ENCODE measurements around the gene GPR157.

The GPR157 gene

DNA sequence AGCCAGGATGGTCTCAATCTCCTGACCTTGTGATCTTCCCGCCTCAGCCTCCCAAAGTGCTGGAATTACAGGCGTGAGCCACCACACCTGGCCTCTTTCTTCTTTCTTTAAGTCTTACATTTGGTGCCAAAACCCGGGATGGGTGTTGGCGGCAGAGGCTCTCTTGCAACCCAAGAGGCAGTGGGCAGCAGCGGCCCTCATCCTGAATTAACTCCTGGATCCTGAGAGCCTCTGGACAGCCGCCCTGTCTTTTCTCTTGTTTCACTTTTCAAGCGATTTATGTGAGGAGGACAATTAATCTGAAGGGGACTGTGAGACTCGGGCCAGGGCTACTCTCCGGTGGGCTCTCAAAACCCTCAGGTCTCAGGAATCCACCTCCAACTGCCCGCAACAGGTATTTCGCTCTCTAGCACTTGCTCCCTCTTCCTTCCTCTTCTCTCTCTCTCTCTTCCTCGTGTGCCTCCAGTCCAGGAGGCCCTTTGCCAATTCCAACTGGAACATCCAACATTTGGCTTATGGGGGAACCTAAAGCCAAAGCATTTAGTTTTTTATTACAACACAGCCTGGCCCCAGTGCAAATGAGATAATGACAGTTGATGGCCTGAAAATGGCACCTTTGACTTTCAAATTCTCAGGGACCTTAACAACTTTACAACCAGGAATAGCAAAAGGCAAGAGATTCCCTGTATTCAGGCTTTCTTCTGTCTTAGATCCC is 41.3 kb downstream of the GPR157 start:
- DNase-seq (ENCODE audit: low read depth, low spot score): no peak

DNA sequence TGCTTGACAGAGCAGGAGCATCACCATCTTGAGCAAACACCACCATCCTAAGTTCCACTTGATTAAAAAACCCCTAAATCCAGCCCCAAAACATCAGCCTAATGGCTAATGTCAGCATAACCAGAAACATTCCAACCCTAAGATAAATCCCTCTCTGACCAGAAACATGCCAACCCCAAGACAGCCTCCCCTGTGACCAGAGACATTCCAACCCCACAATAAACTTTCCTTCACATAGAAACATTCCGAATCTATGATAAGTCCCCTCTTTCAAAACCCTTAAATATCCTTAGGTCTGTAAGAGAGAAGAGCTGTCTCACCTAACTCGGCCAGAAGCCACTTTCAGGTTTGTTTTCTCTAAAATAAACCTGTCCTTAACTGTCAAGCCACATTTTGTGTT is 42.1 kb downstream of the GPR157 start:
- DNase-seq (ENCODE audit: low read depth, low spot score): no peak

DNA sequence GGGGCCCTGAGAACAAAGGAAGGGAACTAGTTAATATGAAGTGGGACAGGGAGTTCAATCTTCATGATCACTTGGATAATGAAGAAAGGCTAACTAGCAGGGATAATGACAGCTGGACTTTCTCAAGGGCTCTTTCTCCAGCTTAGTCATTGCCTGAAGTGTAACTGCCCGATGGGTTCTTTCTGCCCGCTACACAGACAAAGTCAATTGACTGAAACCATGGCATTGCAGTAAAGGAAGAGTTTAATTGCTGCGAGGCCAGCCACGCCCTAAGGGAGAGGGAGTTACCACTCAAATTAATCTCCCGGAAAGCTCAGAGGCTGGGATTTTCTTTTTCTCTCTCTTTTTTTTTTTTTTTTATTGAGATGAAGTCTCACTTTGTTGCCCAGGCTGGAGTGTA is 42.9 kb downstream of the GPR157 start:
- no peak for DNase-seq (ENCODE audit: low read depth, low spot score)

DNA sequence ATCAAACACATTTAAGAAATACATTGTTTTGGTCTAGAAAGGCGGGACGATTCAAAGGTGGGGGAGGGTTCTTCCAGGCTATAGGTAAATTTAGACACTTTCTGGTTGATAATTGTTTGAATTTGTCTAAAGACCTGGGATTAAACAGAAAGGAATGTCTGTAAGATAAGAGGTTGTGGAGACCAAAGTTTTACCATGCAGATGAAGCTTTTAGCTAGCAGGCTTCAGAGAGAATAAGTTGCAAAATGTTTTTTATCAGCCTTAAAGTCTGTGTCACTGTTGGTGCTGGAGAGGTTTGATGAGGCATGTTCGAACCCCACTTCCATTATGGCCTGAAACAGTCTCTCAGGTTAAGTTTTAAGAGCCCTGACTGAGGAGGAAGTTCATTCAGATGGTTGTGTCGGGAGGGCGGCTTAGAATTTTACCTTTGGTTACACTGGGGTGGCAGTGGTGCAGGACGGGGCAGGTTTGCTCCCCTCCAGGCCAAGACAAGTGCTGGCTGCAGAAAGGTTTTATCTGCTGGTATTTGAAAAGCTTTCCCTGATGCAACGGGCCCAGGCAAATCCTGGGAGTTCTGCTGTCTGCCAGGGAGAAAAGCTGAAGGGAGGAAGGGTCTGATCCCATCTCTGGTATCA is 43.5 kb downstream of the GPR157 start:
- no peak for DNase-seq (ENCODE audit: low read depth, low spot score)

DNA sequence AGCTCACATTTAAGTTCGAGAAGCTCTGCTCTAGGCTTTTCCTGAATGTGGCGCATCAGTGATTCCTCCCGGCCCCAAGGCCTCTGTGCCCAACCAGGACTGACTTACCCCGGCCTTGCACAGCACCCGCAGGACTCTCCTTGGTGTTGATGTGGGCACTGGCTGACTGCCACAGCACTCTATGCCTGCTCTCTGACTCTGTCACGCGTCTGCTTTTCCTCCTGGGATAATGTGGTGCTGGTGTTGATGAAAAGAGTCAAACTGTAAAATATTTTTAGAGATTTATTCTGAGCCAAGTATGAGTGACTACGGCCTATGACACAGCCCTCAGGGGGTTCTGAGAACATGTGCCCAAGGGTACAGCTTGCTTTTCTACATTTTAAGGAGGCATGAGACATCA is 44.0 kb downstream of the GPR157 start:
- no peak for DNase-seq (ENCODE audit: low read depth, low spot score)

DNA sequence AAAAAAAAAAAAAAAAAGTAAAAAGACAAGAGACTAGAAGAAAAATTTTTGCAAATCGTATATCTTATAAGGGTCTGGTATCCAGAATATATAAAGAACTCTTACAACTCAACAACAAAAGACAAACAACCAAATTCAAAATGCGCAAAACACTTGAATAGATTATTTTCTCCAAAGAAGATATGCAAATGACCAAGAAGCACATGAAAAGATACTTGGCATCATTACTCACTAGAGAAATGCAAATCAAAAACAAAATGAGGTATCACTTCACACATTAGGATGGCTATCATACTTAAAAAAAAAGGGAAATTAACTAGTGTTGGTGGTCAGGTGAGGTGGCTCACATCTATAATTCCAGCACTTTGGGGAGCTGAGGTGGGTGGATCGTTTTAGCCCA is 47.4 kb downstream of the GPR157 start:
- DNase-seq (ENCODE audit: low read depth, low spot score): no peak

DNA sequence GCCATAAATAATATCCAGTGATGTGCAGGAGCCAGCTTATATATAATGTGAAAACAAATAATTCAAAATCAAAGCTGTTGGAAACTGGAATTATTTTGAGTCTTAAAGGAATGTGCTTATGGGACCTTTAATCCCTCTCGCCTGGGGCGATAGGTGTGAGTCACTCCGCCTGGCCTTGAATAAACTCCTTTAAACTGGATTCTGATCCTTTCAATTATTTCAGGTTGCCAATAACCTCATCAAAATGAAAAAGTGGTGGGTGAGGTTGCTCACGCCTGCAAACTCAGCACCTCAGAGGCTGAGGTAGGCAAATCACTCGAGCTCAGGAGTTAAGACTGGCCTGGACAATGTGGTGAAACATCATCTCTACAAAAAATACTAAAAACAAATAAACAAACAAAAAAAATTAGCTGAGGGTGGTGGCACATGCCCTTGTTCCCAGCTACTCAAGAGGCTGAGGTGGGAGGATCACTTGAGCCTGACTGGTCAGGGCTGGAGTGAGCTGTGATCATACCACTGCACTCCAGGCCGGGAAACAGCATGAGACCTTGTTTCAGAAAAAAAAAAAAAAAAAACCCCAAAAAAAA is 48.1 kb downstream of the GPR157 start:
- DNase-seq (ENCODE audit: low read depth, low spot score): no peak

DNA sequence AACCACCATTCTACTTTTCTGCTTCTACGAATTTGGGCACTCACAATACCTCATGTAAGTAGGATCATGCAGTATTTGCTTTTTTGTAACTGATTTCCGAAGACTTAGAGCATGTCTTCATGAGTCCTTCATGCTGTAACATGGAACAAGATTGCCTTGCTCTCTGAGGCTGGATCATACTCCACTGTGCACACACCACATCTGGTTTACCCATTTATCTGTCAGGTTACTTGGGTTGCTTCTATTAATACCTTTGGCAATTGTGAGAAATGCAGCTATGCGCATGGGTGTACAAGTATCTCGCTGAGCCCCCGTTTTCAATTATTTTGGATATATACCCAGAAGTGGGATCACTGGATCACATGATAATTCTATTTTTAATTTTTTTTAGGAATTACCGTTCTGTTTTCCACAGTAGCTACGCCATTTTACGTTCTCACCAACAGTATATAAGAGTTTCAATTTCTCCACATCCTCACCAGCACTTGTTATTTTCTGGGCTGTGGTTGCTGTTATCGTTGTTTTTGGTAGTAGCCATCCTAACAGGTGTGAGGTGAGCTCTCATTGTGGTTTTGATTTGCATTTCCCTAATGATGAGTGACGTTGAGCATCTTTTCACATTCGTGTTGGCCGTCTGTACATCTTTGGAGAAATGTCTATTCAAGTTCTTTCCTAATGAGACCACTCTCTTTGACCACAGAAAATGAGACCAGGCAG is 48.8 kb downstream of the GPR157 start:
- no peak for DNase-seq (ENCODE audit: low read depth, low spot score)

DNA sequence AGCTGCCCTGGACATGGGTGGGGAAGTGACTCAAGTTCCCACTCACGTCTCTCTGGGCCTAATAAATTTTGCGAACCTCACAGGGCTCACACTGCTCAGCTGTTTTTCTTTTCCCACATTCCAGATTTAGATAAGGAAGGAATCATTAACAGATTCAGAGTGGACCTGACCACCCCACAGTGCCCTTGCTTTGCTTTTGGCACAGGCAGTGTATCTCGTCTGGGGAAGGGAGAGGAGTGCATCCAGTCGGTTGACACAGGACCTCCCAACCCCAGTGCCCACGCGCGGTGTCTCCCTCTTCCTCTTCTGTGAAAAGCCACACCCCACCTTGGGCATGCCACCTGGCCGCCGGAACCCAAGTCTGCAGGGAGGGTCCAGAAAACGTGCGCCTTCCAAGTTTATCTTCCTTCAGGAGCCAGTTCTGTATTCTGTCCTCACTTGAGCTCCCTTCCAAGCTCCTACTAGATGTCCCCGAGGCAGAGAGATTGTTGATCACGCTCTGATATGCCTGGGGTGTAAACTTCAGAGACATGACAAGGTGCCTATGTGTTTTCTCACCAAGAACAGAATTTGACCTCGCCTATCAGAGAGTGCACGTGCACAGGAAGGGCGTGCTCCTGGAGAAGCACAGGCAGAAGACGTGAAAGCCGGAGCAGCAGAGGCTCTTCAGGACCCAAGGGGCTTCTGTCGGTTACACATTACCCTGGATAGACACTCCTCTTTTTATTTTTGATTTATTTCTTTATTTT is 50.0 kb downstream of the GPR157 start:
- no peak for DNase-seq (ENCODE audit: low read depth, low spot score)

DNA sequence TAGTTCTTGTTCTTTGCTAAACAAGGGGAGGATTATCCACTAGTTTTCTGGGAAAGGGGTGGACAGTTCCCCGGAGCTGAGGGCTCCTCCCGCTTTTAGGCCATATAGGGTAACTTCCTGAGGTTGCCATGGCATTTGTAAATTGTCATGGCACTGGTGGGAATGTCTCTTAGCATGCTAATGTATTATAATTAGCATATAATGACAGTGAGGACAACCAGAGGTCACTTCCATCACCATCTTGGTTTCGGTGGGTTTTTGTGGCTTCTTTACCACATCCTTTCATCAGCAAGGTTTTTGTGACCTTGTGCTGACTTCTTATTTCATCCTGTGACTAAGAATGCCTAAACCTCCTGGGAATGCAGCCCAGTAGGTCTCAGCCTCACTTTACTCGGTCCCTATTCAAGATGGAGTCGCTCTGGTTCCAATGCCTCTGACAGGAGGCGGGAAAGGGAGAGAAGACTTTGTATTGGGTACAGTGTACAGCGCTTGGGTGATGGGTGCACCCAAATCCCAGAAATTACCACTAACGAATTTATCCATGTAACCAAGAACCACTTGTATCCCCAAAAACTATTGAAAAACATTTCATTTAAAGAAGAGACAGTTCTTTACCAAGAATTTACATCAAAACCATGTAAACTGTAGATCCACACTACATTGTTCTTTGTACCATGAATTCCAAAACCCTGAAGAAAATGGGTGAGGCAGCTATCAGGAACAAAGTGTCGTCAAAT is 50.7 kb downstream of the GPR157 start:
- no peak for DNase-seq (ENCODE audit: low read depth, low spot score)

DNA sequence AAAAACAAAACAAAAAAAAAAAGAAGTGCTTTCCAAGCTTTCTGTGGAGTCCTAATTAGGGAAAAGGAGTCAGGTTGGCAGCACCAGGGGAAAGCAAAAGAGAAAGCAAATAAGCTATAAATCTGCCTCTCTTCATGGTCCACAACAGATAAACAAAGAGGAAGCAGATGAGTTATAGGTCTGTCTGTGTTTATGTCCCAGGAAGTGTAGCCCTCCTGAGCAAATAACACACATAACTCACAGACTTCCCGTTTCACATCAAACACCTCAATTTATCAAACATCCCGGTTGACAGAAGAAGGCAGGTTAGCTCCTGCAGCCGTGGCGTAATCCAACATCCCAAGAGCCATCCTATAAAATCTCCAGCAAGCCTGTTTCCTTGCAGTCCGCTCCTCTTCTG is 53.9 kb downstream of the GPR157 start:
- no peak for DNase-seq (ENCODE audit: low read depth, low spot score)

DNA sequence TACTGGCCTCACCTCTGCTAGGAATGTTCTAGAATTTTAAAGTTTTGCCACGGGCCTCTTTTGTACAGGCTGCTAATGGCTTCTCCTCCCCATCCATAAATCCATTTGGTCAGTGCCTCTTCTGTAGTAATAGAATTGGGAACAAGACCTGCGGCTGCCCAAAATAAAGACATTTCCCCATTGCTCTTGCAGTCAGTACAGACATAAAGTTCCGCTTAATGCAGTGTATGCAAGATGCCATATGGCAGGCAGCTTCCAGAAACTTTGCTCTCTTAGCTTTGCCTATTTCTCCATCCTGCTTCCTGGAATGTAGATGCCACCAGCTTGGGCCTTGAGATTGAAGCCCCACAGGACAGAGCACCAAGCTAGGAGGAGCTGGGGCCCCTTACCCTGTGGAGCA is 55.8 kb downstream of the GPR157 start:
- no peak for DNase-seq (ENCODE audit: low read depth, low spot score)

DNA sequence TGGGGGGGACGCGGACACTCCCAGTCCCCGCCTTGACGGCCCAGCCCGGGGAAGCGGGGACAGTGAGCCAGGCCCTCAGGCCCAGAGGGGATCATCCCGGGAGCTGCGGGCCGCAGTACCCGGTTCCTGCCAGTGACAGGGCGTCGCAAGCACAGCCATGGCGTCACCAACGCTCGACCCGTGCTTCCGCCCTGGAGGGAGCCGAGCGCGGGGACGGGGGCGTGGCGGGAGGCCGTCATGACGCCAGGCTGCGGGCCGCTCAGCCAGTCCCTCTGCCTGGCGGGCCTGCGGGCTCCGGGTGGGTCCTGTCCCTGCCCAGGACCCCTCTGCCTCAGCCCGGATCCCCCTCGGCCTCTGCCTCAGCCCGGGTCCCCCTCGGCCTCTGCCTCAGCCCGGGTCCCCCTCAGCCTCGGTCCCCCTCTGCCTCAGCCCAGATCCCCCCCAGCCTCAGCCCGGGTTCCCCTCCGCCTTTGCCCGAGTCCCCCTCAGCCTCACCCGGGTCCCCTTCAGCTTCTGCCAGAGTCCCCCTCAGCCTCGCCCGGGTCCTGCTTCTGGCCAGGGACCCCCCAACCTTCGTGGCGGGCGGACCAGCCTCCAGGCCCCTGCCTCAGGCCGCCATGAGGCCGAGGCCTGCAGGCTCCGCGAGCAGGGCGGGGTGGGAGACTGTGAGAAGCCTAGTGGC is 57.2 kb downstream of the GPR157 start:
- DNase-seq (ENCODE audit: low read depth, low spot score): no peak

DNA sequence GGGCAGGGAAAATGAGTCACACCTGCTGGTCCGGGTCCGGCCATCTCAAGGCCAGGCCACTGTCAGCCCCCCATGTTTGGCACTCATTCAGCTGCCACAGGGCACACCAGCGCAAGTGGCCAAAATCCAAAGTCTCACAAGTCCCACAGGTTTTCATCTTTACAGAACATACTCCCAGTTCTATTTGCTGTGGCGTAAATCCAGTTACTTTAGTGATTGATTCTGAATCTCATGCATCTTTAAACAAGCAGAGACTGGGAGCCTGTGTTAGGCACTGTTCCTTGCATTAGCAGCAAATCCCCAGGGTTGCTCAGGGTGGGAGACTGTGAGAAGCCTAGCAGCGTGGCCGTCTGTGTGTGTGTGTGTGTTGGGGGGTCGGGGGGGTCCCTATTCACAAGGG is 58.4 kb downstream of the GPR157 start:
- DNase-seq (ENCODE audit: low read depth, low spot score): no peak

DNA sequence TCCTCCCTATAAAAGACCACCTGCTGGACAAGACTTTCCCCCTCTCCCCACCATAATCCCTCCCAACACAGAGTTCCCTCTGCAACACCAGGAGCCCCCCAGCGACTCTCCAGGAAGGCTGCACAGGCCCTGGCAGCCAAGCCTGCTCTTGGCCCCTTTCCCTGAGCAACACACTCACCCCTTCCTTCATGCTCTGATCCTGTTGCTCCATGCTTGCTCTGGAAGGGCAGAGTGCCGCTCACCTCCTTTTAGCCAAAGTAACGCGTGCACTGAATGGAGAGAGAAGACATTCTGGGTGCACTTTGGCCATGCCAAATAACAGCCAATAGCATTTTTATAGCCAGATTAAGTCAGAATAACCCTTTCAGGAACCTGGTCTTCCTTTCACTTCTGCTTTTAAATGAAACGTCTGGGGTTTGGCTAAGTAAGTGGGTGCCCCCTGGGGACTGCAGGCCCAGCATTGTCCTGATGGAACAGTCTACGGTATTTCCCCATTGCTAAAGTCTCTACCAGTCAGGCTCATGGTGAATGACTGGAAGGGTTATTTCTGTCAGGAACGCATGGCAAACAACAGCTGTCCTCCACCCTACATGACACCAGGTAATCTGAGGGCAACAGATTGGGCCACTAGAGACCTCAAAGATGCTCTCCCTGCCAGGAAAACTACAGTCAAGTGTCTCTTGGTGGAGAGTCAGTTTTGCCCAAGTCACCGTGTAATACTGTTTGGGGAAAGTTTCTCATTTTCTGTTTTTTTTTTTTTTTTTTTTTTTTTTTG is 59.4 kb downstream of the GPR157 start, which contains the start of gene SLC2A5:
TSS of gene SLC2A5 (minus strand) at position 310 of the 775 bp plus-strand sequence. CDS start at position 211, 99 bp downstream.
- no peak for DNase-seq (ENCODE audit: low read depth, low spot score)

DNA sequence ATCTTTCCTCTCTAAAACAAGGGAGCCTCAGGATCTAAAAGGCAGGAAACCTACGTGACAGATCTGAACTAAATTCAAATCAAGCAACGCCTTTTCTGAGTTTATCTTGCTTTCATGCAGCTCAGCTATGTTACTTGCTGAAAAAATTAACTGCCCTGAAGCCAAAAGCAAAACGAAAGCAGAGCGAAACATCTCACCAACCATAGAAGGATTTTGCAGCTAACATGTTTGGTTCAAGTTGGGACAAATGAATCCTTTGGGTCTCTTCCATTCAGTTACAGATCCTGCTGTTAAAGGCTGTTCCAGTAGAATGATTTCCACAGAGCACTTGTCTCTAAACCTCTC is 59.9 kb downstream of the GPR157 start:
- DNase-seq (ENCODE audit: low read depth, low spot score): no peak

DNA sequence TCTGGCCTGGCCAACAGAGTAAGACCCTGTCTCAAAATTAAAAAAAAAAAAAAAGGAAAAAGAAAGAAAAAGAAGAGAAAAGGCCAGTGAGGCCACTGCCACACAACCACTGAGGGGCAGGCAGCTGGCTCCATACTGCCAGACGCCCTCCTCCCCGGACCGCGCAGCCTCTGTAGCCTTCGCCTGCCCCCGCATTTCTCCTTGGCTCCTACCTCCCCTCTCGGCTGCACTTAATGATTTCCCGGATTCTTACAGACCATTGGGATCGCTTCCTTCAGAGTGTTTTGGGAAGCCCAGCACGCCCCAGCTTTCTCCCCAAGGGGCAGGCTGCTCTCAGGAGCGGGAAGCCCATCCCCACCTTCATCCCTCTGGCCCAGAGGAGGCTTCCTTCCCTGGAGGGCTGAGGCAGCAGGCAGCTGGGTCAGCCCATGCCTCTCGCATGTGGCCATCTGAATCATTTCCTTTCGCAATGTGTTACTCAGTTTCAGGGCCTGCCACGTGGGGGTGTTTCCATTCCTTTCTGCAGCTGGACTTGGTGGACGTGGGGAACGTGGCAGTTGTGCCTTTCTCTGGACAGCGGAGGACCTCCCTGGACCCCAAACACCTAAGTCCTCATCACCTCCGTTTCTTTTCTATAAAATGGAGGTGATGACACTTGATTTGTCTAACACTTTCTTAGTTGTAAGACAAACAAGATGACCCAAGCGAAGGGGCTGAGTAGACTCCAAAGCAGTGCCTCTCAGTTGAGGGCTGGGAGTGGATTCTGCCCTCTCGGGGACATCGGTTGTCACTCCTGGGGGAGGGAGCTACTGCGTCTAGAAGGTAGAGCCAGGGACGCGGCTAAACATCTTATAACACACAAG is 61.7 kb downstream of the GPR157 start:
- DNase-seq (ENCODE audit: low read depth, low spot score): no peak

DNA sequence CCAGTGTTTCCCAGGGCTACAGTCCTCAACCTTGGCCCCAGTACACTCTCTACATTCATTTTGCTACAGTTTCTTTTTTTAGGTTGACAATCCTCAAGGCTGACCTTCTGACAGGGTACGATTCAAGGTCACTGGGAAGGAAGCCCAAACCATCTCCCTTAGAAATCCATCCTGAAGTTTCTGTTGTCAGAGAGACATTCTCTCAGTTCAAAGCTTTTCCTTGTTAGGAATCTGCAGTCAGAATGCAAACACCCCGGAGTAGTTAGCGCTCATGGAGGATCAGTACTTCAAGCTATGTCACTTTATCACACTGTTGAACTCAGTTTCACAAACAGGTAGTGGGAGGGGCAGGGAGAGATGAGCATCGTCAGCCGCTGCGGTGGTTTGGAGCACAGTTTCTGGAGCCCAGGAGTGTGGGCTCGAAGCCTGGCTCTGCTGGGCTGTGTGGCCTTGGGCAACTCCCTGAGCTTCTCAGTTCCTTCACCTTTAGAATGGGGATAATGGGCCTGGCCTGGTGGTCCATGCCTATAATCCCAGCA is 63.6 kb downstream of the GPR157 start:
- DNase-seq (ENCODE audit: low read depth, low spot score): no peak

DNA sequence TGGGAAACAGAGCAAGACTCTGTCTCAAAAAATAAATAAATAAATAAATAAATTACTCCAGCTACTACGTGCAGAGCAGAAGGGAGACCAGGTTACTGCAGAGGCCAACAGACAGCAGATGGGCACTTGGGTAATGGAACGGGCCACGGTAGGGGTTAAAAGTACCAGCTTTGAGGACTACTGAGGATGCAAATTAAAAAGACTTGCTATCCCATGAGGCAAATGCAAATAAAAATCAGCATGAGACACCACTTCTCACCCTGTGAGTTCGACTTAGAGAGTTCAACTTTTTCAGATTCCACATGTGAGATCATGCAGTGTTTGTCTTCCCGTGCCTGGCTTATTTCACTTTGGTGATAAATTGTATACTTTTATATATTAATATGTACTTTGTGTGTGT is 66.1 kb downstream of the GPR157 start:
- no peak for DNase-seq (ENCODE audit: low read depth, low spot score)

Data from activated naive CD8-positive, alpha-beta T cell treated with anti-CD3 and anti-CD28 coated beads, Interleukin-2, amount 50 U/mL, for 16 hours (primary cell).